Heart left ventricle (tissue), 16 donors: Measurements from ENCODE around the gene TMEM9. TPM values are rescaled to one million over a fixed set of nuclear protein-coding genes. Genes with fewer than 3 reads are reported as not detected.

Source experiments
- ATAC-seq, 4 donors: fragments of 200-7000 bp; cut with Tn5 transposase; one replicate each; pipeline ENCODE4 v1.9.1; 2020 to 2022; ENCODE audit warnings: moderate library complexity in 4 of 4, mild to moderate bottlenecking in 3 of 4, moderate number of reproducible peaks in 1 of 4
- DNase-seq, 5 donors: peaks; one replicate each; pipeline ENCODE4 v3.0.0-alpha.2; 2020
- H3K27ac ChIP-seq, 12 donors: fragments of 200-600 bp; sonication (generic) in 4 of 12; one replicate each; pipeline versions ENCODE4 v1.5.0 to v1.8.0; 2016 to 2022; ENCODE audit warnings: mild to moderate bottlenecking in 2 of 12
- H3K27me3 ChIP-seq, 9 donors: fragments of 200-600 bp; sonication (generic) in 2 of 9; one replicate each; pipeline versions ENCODE4 v1.5.1 to v1.8.0; 2016 to 2022; ENCODE audit warnings: mild to moderate bottlenecking in 3 of 9
- H3K36me3 ChIP-seq, 9 donors: fragments of 200-600 bp; sonication (generic) in 2 of 9; one replicate each; pipeline versions ENCODE4 v1.5.0 to v1.8.0; 2018 to 2022; ENCODE audit warnings: mild to moderate bottlenecking in 2 of 9
- H3K4me1 ChIP-seq, 12 donors: fragments of 200-600 bp; sonication (generic) in 4 of 12; one replicate each; pipeline versions ENCODE4 v1.5.0 to v1.8.0; 2016 to 2022; ENCODE audit warnings: mild to moderate bottlenecking in 3 of 12
- H3K4me3 ChIP-seq, 12 donors: fragments of 200-600 bp; sonication (generic) in 4 of 12; one replicate each; pipeline versions ENCODE4 v1.5.0 to v1.8.0; 2017 to 2022; ENCODE audit warnings: mild to moderate bottlenecking in 9 of 12, moderate library complexity in 4 of 12
- H3K9me3 ChIP-seq, 12 donors: fragments of 200-600 bp; sonication (generic) in 4 of 12; one replicate each; pipeline versions ENCODE4 v1.5.0 to v1.8.0; 2016 to 2022; ENCODE audit warnings: mild to moderate bottlenecking in 1 of 12
- POLR2A ChIP-seq, 2 donors: fragments of 450-650 bp; IDR thresholded peaks; one replicate each; pipeline ENCODE4 v1.6.1; 2017; ENCODE audit warnings: antibody characterized with exemption in 2 of 2, mild to moderate bottlenecking in 2 of 2, moderate library complexity in 2 of 2
- WGBS, 4 donors: extraction: QIAGEN DNeasy Blood & Tissue Kit in 2 of 4; methylation state at CpG; one replicate each; pipeline versions ENCODE4 v1.1.5 to v1.1.7; 2013 to 2018; 5-methylcytosine and 5-hydroxymethylcytosine counted together
- intact Hi-C, 10 donors: fragments of 100-400 bp; cut with DNase I; formaldehyde crosslinking; loops; one replicate each; pipeline versions ENCODE4 v1.11.1 to v1.14.2; 2022
- polyA plus RNA-seq, 2 donors: library from polyadenylated mRNA; stranded (reverse); fragments of 200-250 nt; gene quantifications; one replicate each; pipeline ENCODE4 v1.2.3, GENCODE V29; 2013
- total RNA-seq, 9 donors: library from RNA; depleted of rRNA in 2 of 9; stranded (reverse); fragments of >200 nt in 2 of 9; fragmentation: NEBNext Ultra II Directional in 3 of 9; extraction: Animal tissue kit (Norgen Biotek cat#: 25700) in 3 of 9; gene quantifications; one replicate each; pipeline versions ENCODE4 v1.1.0 to v1.2.4, GENCODE V29; 2016 to 2023
- TF ChIP-seq, protein P1 (sequence below), 12 donors: fragments of 200-600 bp; sonication (generic) in 4 of 12; IDR thresholded peaks; one replicate each; pipeline versions ENCODE4 v1.5.0 to v1.8.0; 2018 to 2022; ENCODE audit warnings: antibody characterized with exemption in 12 of 12, mild to moderate bottlenecking in 5 of 12
- donor health status: ischemic (EF 13 %, LVEDD 7.1; RV severe dilation, severe dysfunction).
- donor health status: healthy with polysubstance abuse.
- donor health status: DM: no; HTN: yes; CAD: no.
- donor health status: DM: no; HTN: no; CAD: no.
- donor health status: ischemic (EF 25% LVEDD 6.9; RV normal size, moderate dysfunction).
- donor health status: ischemic (EF 25% LVEDD 5.7; RV mildly dilated, moderate dysfunction).
- donor health status: healthy.
- donor health status: DM: yes; HTN: yes; CAD: no.
- donor health status: ischemic (EF 35%, LVEDD 5.7; RV mildly dilated, moderate dysfunction).
- donor health status: nonischemic (EF 11% LVEDD 7.7; RV severe dilation, severe dysfunction).
- donor health status: DM: yes; HTN: yes; CAD: no.
- donor health status: PGD.
- donor health status: ischemic (EF 29% LVEDD 5.4; RV normal size, mild dysfunction).
- donor health status: nonischemic (EF 23%, LVEDD 6.1; RV moderate dilation, normal function).

Gene TMEM9
- total and polyA plus RNA-seq, 11 donors: 22.4 to 42.9 (median 29.3) TPM

- TF ChIP-seq, protein P1, sequence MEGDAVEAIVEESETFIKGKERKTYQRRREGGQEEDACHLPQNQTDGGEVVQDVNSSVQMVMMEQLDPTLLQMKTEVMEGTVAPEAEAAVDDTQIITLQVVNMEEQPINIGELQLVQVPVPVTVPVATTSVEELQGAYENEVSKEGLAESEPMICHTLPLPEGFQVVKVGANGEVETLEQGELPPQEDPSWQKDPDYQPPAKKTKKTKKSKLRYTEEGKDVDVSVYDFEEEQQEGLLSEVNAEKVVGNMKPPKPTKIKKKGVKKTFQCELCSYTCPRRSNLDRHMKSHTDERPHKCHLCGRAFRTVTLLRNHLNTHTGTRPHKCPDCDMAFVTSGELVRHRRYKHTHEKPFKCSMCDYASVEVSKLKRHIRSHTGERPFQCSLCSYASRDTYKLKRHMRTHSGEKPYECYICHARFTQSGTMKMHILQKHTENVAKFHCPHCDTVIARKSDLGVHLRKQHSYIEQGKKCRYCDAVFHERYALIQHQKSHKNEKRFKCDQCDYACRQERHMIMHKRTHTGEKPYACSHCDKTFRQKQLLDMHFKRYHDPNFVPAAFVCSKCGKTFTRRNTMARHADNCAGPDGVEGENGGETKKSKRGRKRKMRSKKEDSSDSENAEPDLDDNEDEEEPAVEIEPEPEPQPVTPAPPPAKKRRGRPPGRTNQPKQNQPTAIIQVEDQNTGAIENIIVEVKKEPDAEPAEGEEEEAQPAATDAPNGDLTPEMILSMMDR (IDR thresholded peaks at IDR 0.05): no peak
- TF ChIP-seq POLR2A (IDR thresholded peaks at IDR 0.05): no peak
- no peak for DNase-seq
- Histone ChIP-seq H3K27me3 (peaks cover 0 to 26% (median 0%) of the 10 kb centered on the region in 9 donors), H3K4me1 (no peaks in the 10 kb centered on the region), H3K27ac (no peak overlapping the region), H3K4me3 (no peak overlapping the region), H3K36me3 (no peaks in the 10 kb centered on the region), H3K9me3 (no peaks in the 10 kb centered on the region)
- no peak for ATAC-seq
- intact Hi-C loops: no loop called here
- 58 to 74% (median 67%) methylated on average over 7 of the region's 7 CpGs for WGBS, 4 donors
Measured at GRCh38 chr1:201125800-201126199, 28.5 kb downstream of the TMEM9 start.

DNA sequence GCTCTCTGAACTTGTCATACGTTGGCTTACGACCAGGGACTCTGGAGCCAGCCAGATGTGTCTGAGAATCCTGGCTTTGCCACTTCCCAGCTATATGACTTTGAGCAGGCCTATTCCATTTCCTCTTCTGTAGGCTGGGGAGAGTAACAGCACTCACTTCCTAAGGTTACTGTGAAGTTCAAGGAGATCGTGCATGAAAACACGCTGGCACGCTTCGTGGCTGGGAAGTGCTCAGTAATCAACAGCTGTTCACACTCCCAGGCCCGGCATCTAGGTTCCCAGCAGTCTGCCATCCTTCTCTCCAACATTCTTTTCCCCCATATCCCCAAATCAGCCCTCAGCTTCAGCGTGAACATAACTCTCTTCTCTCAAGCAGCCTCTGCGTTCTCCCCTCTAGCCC, 29.3 kb downstream of the TMEM9 start:
- intact Hi-C loops: no loop called here
- DNase-seq (no peak), ATAC-seq (no peak)
- no peak overlapping the region for H3K4me3 ChIP-seq
- H3K27ac ChIP-seq: no peak overlapping the region
- peaks cover 0 to 26% (median 0%) of the 10 kb centered on the region in 9 donors for H3K27me3 ChIP-seq
- H3K9me3 ChIP-seq: no peaks in the 10 kb centered on the region
- peaks cover 0 to 3% (median 0%) of the 10 kb centered on the region in 12 donors for H3K4me1 ChIP-seq
- H3K36me3 ChIP-seq: no peaks in the 10 kb centered on the region
- 59 to 75% (median 71%) methylated on average over 9 of the region's 9 CpGs for WGBS, 4 donors
- TF ChIP-seq POLR2A (IDR thresholded peaks at IDR 0.05): no peak
- TF ChIP-seq, protein P1 (IDR thresholded peaks at IDR 0.05): no peak

GRCh38 chr1:201123866-201124265, 30.4 kb downstream of the TMEM9 start:
- Histone ChIP-seq H3K4me1 (peaks cover 0 to 12% (median 0%) of the 10 kb centered on the region in 12 donors), H3K36me3 (no peaks in the 10 kb centered on the region), H3K27me3 (peaks cover 0 to 30% (median 2%) of the 10 kb centered on the region in 9 donors), H3K27ac (no peak overlapping the region), H3K9me3 (no peaks in the 10 kb centered on the region), H3K4me3 (no peak overlapping the region)
- no peak for ATAC-seq
- no peak for DNase-seq
- TF ChIP-seq, protein P1 (IDR thresholded peaks at IDR 0.05): no peak
- no peak for TF ChIP-seq POLR2A (IDR thresholded peaks at IDR 0.05)
- WGBS, 4 donors: 93 to 100% (median 95%) methylated on average over 1 of the region's 1 CpG
- intact Hi-C loops: no loop called here

GRCh38 chr1:201122321-201122957, 31.8 kb downstream of the TMEM9 start:
- H3K27me3 ChIP-seq: peaks cover 0 to 31% (median 2%) of the 10 kb centered on the region in 9 donors

More at GRCh38 chr1:201122321-201122957, 31.8 kb downstream of the TMEM9 start:
- intact Hi-C loops: no loop called here
- peaks cover 0 to 12% (median 0%) of the 10 kb centered on the region in 12 donors for H3K4me1 ChIP-seq
- no peak overlapping the region for H3K4me3 ChIP-seq
- 86 to 97% (median 92%) methylated on average over 10 of the region's 10 CpGs for WGBS, 4 donors
- no peak for DNase-seq
- H3K9me3 ChIP-seq: no peaks in the 10 kb centered on the region
- ATAC-seq: no peak
- no peak for TF ChIP-seq POLR2A (IDR thresholded peaks at IDR 0.05)
- TF ChIP-seq, protein P1 (IDR thresholded peaks at IDR 0.05): no peak
- H3K27ac ChIP-seq: no peak overlapping the region
- no peaks in the 10 kb centered on the region for H3K36me3 ChIP-seq
